ENCODE data around the gene TMEM87B.
"Not testable (repeated sequence)": the region's sequence is repeated elsewhere in the genome, so short reads cannot be mapped to it uniquely, and the experiment has no call there.

The TMEM87B gene

DNA sequence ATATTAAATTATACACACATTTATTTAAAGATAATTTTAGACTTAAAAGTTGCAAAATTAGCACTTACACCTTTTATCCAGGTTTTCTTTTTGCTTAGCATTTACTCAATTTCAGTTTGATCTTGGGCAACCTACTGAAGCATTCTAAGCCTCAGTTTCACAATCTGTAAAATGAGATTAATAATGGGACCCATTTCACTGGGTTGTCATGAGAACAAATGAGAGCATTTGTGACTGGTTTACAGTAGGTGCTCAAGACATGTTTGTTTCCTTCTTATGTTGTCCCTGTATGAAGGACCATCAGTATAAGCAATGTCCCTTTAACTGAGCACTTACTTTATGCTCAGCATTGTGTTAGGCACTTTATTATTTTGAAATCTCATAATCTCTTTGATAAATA lies 78.3 kb downstream of the TMEM87B start:
- DNase-seq (ENCODE audit: low read depth, low spot score): no peak

GRCh38 chr2:112134120-112134519 lies 79.1 kb downstream of the TMEM87B start:
- DNase-seq (ENCODE audit: low read depth, low spot score): no peak

- no peak for DNase-seq (ENCODE audit: low read depth, low spot score)
These were observed 81.0 kb downstream of the TMEM87B start for GRCh38 chr2:112136096-112136495.

DNA sequence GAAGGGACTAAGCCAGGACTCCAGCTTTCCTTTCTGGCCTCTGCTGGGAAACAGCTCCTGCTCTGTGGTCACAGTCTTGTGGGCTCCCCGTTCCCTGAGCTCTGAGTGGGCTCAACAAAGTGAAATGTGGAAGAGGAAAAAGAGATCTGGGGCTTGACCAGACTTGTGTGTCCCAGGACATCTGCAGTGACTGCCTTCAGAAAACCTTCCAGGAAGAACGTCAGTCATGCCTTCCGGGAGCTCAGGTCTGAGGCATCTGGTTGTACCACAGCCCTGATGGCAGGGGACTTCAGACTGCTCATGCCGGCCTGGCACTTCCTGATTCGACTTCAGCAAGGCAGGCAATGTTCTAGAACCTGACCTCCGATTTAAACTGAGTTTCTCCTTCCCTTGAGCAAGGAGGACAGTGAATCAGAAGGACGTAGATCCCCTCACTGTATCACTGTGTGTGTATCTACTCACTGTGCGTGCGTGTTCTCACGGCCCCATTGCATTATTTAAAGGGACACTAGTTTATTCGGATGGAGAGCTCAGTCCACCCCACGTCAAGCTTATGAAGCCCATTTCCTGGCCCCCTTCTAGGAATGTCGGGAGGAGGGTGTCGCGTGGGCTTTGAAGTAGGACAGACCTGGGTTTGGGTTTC lies 82.6 kb downstream of the TMEM87B start:
- no peak for DNase-seq (ENCODE audit: low read depth, low spot score)

- DNase-seq (ENCODE audit: low read depth, low spot score): no peak
These were observed 83.3 kb downstream of the TMEM87B start, which contains the start of gene FBLN7 for GRCh38 chr2:112138159-112139032. Gene FBLN7, plus strand, starts transcription at chr2:112138385. Its CDS starts 271 bp downstream, at chr2:112138656.

- DNase-seq (ENCODE audit: low read depth, low spot score): not testable (repeated sequence)
These were observed 84.1 kb downstream of the TMEM87B start for GRCh38 chr2:112139033-112139614.

- not testable (repeated sequence) for DNase-seq (ENCODE audit: low read depth, low spot score)
These were observed 84.7 kb downstream of the TMEM87B start for GRCh38 chr2:112139661-112140204.

GRCh38 chr2:112140205-112140802 lies 85.2 kb downstream of the TMEM87B start:
- no peak for DNase-seq (ENCODE audit: low read depth, low spot score)

GRCh38 chr2:112140899-112141625 lies 86.0 kb downstream of the TMEM87B start:
- no peak for DNase-seq (ENCODE audit: low read depth, low spot score)

DNA sequence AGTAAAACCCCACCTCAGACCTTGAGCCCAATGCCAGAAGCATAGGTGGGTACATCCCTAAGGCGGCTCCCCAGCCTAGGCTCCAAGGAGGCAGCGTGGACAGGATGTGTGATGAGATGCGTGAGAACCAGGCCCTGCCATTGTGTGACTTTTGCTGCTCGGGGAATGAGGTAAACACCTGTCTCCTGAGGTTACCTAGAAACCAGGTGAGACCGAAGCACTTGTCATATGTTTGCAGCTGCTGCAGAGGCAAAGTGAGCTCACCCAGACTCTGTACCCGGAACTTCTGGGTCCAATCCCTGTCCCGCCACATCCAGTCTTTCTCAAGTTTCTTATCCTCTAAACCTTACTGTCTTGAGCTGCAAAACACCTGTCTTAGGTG lies 86.5 kb downstream of the TMEM87B start:
- DNase-seq (ENCODE audit: low read depth, low spot score): no peak

DNA sequence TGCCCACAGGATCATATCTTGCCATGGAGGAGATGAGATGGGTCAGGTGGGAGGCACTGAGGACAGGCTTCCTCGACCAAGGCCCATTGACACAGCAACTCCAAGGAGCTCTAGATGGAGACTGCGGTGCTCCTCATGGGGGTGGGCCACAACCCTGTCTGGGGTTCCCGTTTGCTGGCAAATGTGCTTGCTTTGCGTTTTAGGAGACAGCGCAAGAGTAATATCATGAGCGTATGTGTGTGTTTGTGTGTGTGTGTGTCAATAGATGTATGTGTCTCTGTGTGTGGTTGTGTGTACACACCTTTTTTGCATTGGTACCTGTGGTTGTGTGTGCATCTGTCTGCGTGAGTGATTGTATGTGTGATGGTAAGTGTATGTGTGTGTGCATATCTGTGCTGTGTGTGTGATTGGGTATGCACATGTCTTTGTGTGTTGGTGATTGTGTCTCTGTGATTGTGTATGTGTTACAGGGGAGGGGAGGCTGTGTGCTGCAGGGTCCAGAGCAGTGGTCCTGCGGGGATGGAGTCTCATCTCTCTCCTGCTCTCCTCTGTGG lies 87.5 kb downstream of the TMEM87B start:
- no peak for DNase-seq (ENCODE audit: low read depth, low spot score)

DNA sequence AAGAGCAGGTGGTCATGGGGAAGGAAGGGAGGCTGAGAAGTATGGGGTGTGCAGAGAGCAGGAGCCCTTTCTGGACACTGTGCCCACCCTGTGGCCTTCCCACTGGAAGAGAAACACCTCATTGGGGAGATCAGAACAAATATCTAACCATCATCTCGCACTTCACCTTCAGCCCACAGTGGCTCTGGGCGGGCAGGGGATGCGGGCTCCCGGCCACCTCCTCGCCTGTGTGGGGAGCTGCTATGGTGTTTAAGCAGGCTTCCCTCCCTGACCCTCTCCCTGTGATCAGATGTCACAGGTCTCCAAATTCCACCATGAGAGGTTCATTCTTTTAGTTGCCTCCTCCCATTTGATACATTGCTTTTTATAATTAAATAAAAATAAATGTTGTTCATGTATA lies 88.1 kb downstream of the TMEM87B start:
- DNase-seq (ENCODE audit: low read depth, low spot score): no peak

DNA sequence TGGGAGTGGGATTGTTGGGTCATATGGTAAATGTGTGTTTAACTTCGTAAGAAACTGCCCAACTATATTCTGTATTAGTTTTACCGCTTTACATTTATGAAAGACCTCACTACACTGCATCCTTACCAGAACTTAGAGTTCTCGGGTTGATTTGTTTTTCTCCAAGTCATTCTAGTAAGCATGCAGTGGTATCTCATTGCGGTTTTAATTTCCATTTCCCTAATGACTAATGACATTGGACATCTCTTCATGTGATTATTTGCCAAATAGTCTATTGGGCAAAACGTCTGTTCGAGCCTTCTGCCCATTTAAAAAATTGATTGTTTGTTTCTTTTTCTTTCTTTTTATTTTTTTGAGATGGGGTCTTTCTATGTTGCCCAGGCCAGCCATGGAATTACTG lies 89.9 kb downstream of the TMEM87B start:
- no peak for DNase-seq (ENCODE audit: low read depth, low spot score)

- no peak for DNase-seq (ENCODE audit: low read depth, low spot score)
These were observed 92.5 kb downstream of the TMEM87B start for GRCh38 chr2:112147382-112148168.

DNA sequence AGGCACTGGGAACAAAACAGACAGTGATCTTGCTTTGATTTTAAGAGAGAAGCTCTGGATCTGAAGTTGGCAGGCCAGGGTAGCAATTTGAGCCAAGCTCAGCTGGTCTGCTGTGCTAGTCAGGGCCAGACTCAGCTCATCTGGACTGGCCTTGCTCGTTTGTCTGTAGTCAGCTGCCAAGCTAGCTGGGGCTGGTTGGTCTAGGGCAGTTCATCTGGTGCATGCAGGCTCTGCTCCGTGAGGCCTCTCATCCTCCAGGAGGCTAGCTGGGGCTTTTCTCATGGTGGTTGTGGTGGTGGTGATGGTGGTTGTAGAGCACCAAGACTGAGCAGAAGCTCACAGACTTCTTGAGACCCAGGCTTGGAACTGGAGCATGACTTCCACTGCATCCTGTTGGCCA lies 93.4 kb downstream of the TMEM87B start:
- DNase-seq (ENCODE audit: low read depth, low spot score): no peak

DNA sequence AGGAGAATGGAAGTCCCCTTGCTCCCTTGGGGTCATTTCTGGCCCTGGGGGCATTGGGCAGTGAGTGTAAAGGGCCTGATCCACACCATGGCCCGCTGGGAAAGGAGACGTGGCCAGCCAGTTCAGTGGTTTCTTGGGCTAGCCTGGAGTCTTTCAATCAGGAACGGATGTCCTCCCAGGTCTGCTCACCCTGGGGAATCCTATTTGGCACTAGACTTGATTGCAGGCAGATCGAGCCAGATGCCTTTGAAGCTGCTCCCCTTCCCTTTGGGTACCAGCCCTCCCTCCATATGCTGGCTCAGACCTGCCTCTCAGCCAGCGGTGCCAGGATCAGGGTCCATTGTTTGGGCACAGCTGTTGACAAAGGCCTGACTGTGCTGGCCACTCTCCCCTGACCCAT lies 94.1 kb downstream of the TMEM87B start:
- no peak for DNase-seq (ENCODE audit: low read depth, low spot score)

DNA sequence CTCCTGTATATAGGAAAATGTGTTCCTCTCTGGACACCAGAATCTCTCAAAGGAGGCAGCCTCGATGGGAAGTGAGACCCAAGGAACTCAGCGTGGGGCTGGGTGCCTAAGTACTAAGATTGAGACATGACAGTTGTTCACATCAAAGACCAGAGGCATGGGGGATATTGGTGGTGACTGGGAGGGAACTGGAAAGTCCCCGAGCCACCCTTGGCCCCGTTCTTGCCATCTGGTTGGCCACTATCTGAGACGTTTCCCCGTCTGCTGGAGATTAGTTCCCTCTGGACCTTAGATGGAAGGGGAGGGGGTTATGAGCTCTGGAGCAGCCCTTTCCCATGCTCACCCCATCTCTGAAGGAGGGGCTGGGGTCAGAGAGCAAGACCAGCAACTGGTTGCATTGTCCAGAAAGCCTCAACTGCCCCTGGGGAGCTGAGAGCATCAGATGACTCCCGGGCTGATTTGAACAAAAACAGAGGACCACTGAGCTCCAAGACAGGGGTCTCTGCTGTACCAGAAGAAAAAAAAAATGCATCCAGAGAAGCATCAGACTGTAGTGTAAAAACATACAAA lies 94.9 kb downstream of the TMEM87B start:
- DNase-seq (ENCODE audit: low read depth, low spot score): no peak

DNA sequence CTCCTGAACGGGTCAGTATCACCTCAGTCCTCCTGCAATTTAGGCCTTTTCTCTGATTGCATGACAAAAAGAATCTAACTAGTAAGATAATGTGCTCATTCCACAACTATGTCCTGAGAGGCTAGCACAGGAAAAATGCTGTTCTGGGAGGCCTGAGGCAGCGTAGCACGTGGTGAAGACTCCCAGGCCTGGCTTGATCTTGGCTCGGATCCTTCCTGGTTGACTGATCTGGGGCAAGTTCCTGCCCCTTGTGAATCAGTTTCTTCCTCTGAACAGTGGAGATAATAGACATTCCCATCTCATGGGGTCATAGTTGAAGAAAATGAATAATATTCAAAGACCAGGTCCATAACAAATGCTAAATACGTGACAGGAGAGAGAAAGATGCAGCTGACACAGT lies 95.4 kb downstream of the TMEM87B start:
- peak; percentile 24 for DNase-seq (ENCODE audit: low read depth, low spot score)

DNA sequence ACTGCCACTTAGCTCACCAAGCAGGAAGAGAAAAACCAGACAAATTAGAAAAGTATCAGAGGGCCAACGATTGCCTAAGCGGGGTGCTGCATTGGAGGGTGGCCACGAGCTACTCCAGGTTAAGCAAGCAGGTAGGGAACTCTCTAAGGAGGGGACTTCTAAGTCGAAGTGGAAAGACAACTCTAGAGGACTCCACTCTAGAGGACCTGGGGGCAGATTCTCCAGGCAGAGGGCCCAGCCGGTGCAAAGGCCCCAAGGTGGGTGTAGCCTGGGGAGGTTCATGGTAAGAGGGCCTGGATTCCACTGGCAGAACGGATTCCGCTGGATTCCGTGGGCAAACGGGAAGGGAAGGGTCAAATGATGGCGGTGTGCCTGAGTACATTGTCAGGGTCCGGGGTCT lies 95.8 kb downstream of the TMEM87B start:
- DNase-seq (ENCODE audit: low read depth, low spot score): no peak

GRCh38 chr2:112151271-112151670 lies 96.2 kb downstream of the TMEM87B start:
- no peak for DNase-seq (ENCODE audit: low read depth, low spot score)

Data from smooth muscle cell of the brain vasculature (primary cell).